ENCODE results near the gene CAMTA1.

The CAMTA1 gene

DNA sequence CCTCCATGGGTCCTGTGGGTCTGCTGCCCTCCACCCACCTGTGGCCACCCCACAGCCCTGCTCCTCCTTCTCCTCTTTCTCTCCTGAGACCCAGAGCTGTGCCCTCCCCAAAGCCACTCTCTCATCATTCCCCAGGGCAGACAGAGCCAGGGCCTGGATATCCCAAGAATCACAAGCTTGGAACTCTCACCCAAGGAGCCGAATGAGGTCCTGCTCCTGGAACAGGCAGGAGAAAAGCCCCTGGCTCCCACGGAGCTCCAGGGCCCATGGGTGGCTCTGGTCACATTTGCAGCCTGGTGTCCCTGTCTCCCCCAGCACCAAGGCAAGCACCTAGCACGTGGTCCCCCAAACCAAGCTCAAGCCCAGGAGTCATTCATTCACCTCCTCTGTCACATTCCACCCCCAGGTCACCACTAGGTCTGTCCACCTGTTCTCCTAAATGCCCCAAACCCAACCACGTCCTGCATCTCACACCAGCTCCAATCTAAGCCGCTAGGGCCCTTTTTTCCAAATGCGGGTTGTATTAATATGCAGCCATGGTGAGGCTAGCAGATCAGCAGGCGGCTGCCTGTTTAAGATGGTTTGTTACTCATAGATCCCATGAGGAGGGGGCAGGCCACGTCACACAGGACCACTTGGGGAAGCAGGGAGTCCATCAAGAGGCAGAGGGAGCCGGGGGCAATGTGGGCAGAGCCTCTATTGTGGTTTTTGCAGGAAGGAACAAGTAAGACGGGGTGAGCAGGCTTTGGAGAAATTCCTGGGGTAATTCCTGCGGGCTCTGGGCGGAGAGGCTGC lies 770.3 kb downstream of the CAMTA1 start:
- DNase-seq, result no peak

GRCh38 chr1:7557301-7557891 lies 772.1 kb downstream of the CAMTA1 start:
- peak; percentile 58 for DNase-seq

DNA sequence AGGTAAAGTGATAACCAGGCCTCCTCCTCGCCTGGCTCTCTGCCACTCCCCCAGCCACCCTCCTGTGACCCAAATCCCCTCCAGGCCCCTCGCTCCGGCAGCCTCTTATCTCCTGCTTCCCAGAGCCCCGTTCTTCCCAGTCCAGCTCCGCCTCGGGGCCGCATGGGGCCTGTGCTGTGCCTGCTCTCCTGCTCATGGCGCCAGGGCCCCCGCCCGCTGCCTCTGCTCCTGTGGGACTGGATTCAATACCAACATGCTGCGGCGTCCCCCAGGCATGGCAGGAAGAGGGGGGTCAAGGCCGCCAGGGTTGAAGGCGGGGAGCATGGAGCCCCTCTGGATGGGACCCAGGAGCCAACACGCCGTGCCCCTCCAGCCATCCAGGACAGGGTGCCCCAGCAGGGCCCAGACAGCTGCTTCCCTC lies 772.8 kb downstream of the CAMTA1 start:
- no peak for DNase-seq

GRCh38 chr1:7558481-7558880 lies 773.2 kb downstream of the CAMTA1 start:
- DNase-seq, result no peak

DNA sequence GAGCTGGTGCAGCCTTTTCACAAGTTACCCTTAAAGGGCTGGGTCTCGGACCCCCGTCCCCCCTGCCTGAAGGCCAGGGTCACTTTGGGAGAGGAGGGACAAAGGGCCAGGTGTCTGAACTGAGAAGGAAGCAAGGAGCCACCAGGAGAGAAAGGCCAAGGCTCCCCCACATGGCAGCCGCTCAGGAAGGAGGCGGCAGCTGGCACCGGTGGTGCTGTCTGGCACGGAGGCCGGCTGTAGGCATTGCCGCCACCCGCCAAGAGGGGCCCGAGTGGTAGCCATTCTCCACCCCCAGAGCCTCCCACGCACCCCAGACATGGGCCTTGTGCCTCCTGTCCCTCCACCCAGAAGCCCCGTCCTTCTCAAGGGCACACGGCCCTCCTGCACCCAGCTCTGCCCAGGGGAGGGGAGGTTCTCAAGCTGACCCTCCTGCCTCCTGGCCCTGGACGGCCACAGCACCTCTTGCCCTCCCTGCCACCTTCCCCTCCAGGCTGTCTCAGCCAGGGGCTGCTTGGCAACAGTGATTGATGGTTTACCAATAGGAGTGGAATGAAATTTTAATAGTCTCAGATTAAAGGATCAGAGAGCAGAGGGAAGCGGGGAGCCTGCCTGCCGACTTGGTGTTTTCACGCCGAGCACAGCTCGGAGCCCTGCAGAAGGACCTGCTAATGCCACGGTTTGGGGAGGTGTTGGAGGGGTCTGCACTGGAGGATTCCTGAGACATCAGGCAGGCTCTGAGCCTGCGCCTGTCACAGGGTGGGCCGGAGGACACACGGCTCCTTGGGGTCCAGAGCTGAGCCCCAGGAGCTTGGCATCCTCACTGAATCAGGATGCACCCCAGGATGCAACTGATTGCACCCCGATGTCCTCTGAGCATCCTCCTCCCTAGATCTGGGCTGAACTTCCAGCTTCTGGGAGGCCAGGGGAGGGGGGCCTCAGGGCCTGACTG lies 773.9 kb downstream of the CAMTA1 start:
- no peak for DNase-seq

DNA sequence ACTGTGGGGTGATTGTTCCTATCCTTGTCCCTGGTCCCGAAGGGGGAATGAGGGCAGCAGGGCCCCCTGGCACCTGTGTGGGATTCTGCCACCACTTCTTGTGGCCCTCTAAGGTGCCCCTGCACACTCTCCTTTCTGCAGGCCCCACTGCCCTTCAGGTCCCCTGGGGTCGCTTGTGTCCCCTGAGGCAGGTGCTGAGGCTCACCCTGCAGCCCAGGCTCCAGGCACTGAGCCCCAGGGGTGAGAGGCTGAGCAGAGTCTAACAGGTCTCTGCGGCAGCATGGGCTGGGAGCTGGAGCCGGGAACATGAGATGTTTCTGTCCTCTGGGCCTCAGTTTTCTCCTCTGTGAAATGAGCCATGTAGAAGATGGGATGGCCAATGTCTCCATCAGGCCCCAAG lies 774.9 kb downstream of the CAMTA1 start:
- no peak for DNase-seq

DNA sequence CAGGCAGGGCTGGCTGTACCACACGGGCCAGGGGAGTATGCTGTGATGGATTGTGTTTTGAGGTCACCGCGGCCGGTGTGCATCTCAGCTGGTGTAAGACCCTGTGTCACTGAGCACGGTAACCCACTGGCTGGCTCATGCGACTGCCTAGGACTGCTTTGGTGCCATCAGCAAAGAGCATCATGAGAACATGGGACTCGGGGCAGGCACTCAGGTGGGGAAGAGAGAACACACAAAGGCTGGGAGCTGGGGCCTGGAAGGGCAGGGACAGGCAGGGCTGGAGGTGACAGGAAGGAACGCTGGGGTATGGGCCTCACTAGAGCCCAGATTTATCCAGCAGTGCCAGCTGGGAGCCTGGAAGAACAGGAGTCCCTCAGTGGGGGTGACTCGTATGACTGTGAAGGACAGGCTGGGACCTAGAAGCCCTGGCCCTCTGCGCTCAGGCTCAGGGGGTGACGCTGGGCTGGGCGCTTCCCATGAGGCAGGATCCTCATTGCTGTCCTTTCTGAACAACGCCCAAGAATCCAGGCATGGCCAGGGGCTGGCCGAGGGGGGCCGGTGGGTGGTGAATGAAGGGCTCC lies 775.4 kb downstream of the CAMTA1 start:
- DNase-seq, result no peak

DNA sequence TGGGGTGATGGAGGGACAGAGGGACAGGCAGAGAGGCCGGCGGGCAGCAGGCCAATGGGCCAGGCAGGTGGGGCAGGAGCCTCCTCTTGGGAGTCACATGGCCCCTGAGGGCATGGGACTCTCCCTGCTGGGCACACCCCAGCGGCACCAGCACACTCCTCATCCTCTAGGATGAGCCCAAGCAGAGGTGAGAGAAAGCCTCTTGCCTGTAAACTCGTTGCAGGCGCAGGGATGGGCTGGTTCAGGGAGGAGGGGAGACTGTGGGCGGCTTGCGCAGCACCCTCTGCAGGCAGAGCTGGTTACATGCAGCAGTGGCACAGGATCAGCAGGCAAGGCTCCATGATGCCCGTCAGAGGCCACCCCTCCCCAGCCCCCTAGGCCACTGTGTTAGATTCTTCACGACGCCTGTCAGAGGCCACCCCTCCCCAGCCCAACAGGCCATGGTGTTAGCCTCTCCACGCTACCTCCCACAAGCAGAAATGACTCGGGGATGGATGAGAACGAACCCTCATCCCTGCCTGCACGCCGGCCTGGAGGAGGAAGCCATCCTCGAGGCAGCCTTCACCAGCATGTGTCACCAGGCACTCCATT lies 776.2 kb downstream of the CAMTA1 start:
- no peak for DNase-seq

DNA sequence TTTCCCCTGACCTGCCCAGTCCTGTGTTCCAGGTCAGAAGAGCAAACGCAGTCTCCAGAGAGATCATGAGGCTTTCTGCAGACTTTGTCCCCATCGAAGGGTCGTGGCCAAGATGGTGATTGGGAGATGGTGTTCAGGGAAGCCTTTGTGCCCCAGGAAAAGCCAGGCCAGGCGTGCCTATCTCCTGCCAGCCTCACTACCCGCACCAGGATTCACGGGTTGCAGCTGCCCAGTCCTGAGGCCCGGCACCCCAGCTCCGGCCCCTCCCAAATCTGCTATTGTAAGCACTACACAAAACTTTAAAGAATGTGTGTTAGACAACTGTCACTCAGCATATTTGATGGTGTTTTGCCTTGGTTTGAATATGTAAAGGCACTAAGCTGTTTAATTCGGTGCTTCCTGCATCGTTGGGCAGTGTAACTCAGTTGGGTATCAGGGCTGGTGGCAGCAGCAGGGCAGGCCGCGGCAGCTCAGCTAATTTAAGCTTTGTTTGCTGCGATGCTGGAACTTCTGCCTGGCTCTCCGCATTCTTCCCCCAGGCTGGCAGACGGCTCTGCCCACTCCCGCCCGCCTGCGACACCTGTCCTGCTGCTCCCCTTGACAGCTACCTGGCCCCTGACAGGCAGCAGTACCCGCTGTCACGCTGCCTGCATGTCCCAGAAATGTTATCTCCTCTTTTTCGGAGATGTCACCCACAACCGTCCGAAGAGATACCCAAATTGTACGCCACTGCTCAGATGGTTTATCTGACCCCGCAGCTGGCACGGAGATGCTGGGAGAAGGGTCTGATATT lies 776.9 kb downstream of the CAMTA1 start:
- no peak for DNase-seq

DNA sequence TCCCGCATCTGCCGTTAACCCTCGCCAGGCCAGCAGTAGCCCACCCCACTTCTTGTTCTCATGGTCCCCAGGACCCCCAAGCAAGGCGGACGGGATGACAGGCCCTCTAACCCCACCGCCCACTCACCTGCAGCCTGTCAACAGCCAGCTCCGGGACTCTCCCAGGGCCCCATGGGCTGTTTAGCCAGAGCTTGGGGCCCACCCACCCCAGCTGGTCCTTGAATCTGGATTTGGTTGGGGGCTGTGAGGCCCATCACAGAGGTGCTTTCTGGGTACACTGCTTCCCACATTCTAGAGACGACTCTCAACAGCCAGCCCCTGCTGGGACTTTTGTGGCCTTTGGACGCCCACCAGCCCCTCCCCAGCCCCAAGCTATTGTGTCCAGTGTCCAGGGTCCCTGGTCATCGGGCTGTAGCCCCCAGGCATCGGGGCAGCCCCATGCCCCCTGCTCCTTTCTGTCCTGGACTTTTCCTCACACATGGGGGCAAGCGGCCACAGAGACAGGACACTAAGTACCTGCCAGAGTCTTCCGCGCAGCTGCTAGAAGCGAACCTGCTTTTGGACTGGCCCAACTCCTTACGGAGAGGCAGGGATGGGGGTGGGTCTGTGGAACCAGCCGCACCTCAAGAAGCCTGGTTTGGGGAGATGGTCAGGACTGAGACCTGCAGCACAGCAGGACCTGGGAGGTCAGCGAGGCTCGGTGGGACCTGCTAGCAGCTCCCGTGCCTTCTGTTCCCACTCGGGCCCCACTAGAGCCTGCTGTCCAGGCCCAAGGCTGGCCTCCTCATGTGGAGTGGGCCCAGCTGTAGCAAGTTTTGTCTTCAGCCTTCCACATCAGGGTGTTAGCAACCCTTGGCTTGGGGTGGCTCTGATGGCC lies 777.7 kb downstream of the CAMTA1 start:
- no peak for DNase-seq

GRCh38 chr1:7564137-7564536 lies 778.9 kb downstream of the CAMTA1 start:
- no peak for DNase-seq

DNA sequence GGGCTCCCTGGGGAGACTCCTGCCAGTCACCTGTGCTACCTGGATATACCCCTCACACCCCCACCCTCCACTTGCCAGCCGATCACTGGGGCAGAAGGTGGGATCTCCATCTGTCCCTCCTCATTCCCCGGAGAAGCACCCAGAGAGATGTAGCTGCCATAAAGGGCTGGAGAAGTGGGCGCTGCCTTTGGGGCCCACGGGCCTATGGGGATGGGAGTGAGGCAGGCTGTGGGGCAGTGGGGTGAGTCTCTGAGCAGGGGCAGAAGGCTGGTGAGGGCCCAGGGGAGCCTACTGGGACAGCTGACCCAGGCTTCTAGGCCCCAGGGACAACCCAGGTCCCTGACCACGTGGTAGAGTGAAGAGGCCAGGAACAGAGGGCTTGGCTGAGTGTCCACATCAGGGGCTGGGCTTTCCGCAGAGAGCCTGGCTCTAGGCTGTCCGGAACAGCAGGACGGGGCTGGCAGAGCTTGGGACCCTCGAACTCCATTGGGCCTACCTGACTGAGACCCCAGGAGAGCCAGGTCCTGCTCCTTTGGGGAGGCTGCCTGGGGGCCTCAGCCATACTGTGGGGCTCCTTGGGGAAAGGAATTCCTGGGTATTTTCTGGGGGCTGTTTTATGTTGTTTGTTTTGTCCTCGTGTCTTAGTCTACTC lies 780.0 kb downstream of the CAMTA1 start:
- DNase-seq, result no peak

DNA sequence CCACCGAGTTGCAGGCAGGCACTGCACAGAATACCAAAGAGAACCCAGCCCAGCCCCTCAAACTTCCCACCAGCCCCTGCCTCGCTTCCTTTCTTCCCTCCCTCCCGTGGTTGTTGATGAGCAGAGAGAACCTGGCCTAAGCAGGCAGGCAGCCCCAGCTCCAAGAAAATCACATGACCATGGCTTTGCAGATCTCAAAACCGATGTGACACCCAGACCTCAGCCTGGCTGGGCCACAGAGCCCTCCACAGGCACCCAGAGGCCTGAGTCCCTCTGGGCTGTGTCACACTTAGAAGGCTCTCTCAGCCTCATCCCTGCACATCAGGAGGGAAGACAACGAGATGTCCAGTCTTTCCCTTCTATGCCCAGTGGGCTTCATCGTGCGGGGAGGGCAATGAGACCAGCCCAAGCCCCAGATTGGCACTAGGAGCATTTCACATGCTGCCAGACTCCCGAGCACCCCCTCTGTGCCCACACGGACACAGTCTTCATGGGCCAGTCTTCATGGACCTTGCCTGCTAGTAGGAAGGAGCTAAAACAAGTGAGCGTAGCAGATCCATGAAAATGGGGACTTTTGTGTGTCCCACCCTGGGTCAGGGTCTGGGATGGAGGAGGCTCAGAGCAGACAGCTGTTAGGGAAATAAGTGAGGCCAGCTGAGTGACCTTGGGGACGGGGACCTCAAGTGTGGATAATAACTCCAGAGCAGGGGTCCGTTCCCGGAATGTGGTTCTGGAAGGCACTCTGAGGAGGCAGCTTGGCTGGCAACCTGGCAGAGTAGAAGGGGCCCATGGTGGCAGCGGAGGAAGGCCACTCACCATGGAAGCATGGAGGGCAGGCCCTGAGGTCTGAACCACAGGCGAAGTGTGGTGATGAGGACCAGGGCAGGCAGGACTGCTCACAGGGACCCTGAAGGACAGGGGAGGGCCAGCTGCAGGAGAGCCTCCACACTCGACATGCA lies 781.4 kb downstream of the CAMTA1 start:
- DNase-seq, result no peak

- no peak for DNase-seq
These were observed 782.1 kb downstream of the CAMTA1 start for GRCh38 chr1:7567376-7567775.

GRCh38 chr1:7568053-7568452 lies 782.8 kb downstream of the CAMTA1 start:
- DNase-seq, result no peak

DNA sequence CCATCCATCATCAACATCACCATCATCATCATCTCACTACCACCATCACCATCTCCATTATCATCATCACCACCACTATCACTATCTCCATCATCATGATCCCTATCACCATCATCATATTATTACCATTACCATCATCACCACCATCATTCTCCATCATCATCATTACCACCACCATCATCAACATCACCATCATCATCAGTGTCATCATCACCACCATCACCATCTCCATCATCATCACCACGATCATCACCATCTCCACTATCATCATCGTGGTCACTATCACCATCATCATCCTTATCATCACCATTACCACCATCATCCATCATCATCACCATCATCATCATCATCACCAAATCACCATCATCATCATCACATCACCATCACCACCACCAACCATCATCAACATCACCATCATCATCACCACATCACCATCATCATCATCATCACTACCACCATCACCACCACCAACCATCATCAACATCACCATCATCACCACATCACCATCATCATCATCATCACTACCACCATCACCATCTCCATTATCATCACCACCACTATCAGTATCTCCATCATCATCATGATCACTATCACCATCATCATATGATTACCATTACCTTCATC lies 783.8 kb downstream of the CAMTA1 start:
- DNase-seq, result no peak

- DNase-seq, result no peak
These were observed 785.1 kb downstream of the CAMTA1 start for GRCh38 chr1:7570311-7570710.

DNA sequence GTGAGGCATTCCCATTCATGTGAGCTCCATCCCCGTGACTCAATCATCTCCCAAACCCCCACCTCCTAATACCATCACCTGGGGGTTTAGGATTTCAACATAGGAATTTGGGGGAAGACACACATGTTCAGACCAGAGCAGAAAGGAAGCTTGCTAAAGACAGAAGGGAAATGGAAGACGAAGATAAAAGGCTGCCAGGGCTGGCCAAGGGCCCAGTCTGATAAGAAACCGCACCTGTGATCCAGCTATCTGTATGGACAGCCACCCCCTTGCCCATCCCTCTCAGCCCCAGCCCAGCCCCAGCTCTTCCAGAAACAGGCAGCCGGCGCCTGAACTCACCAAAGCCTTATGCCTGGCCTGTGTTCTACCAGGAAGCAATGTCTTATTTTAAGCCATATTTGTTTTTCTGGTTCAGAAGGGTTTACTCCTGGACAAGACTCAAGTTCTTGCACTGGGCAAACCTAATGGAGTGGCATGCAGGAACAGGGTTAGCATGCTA lies 787.4 kb downstream of the CAMTA1 start:
- no peak for DNase-seq
